ENCODE data around the gene CD82. TPM values are rescaled to one million over a fixed set of nuclear protein-coding genes. Genes with fewer than 3 reads are reported as not detected.
A peak's percentile ranks its signal among the peaks of the same experiment; 100 is the strongest.

Gene CD82
- total and polyA plus RNA-seq, 7 donors = 13.3 to 162 (median 25.9) TPM

DNA sequence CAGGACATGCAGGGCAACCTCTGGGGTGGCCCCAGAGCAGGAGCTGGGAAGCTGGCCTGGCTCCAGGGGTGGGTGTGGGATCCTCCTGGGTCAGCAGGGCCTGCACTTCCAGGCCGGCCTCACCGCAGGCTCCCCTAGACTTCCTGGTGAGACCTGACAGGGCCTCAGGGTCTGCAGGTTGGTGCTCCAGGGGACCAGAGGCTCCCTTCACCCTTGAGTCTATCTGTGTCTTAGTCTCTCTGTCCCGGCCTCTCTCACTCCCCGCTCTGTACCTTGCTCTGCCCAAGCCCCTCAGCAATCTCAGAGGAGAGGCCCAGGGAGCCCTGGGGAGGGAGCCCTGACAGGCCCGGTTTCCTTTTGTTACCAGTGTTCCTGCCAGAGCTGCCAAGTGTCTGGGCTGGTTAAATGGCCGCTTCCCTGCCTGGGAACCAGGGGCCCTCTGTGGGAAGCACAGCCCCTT lies 13.9 kb downstream of the CD82 start:
- H3K36me3 ChIP-seq (ENCODE audit: insufficient read depth in 1 of 2, low read depth in 1 of 2) = no peaks in the 10 kb centered on the region
- ATAC-seq = no peak
- no peak overlapping the region for H3K4me3 ChIP-seq
- no peaks in the 10 kb centered on the region for H3K27me3 ChIP-seq (ENCODE audit: insufficient read depth in 3 of 3, low read length in 2 of 3)
- peak in 1 of 2 donors; percentile 19 for DNase-seq
- H3K9me3 ChIP-seq = no peaks in the 10 kb centered on the region
- no peak overlapping the region for H3K27ac ChIP-seq
- 47 to 63% (median 49%) methylated on average over 4 to 6 of the region's 6 CpGs for WGBS, 3 donors
- H3K4me1 ChIP-seq = peaks cover 13% of the 10 kb centered on the region
- intact Hi-C loops (cut with DNase I) = no loop called here
- TF ChIP-seq, protein P1, sequence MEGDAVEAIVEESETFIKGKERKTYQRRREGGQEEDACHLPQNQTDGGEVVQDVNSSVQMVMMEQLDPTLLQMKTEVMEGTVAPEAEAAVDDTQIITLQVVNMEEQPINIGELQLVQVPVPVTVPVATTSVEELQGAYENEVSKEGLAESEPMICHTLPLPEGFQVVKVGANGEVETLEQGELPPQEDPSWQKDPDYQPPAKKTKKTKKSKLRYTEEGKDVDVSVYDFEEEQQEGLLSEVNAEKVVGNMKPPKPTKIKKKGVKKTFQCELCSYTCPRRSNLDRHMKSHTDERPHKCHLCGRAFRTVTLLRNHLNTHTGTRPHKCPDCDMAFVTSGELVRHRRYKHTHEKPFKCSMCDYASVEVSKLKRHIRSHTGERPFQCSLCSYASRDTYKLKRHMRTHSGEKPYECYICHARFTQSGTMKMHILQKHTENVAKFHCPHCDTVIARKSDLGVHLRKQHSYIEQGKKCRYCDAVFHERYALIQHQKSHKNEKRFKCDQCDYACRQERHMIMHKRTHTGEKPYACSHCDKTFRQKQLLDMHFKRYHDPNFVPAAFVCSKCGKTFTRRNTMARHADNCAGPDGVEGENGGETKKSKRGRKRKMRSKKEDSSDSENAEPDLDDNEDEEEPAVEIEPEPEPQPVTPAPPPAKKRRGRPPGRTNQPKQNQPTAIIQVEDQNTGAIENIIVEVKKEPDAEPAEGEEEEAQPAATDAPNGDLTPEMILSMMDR (IDR thresholded peaks at IDR 0.05) = no peak

DNA sequence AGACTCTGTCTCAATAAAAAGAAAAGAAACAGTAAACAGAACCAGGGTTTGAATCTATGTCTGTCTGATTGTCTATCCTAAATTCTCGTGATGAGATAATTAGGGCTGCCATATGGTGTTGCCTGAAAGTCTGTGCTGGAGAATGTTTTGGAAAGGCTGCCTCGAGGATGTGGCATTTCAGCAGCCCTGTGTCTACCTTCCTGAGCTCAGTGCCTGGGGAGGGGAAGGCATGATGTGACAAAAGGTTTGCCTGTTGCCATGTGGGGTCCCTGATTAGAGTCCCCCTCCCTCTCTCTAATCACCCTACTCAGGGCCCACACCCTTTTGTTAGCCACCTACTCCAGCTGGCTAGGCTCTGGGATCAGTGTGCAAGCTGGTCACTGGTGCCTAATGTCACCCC lies 15.2 kb downstream of the CD82 start:
- 76 to 86% (median 76%) methylated on average over 2 of the region's 2 CpGs for WGBS, 3 donors
- no peak overlapping the region for H3K27ac ChIP-seq
- ATAC-seq (no peak), DNase-seq (no peak)
- H3K4me3 ChIP-seq = no peak overlapping the region
- H3K36me3 ChIP-seq (ENCODE audit: insufficient read depth in 1 of 2, low read depth in 1 of 2) = no peaks in the 10 kb centered on the region
- TF ChIP-seq, protein P1 (IDR thresholded peaks at IDR 0.05) = no peak
- no peaks in the 10 kb centered on the region for H3K9me3 ChIP-seq
- intact Hi-C loops (cut with DNase I) = no loop called here
- H3K4me1 ChIP-seq = peaks cover 14% of the 10 kb centered on the region
- H3K27me3 ChIP-seq (ENCODE audit: insufficient read depth in 3 of 3, low read length in 2 of 3) = no peaks in the 10 kb centered on the region

DNA sequence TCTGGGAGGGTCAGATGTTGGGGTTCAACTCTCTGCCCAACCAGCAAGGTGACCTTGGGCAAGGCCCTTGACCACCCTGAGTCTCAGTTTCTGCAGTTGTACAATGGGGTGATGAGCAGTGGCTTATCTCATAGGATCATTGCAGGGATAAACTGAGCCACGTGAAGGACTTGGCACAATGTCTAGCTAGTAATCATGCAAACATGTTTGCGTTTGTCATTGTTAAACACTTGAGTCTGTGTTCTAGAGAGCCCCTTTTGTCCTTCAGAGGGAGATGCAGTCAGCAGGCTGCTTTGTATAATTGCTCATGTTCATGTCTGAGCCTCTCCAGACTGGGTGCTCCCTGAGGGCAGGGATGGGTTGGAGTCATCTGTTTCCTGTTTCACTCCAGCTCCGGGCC lies 15.8 kb downstream of the CD82 start:
- Histone ChIP-seq H3K36me3 (ENCODE audit: insufficient read depth in 1 of 2, low read depth in 1 of 2) (no peaks in the 10 kb centered on the region), H3K4me1 (peaks cover 14% of the 10 kb centered on the region), H3K9me3 (no peaks in the 10 kb centered on the region), H3K4me3 (no peak overlapping the region), H3K27me3 (ENCODE audit: insufficient read depth in 3 of 3, low read length in 2 of 3) (no peaks in the 10 kb centered on the region), H3K27ac (no peak overlapping the region)
- TF ChIP-seq, protein P1 (IDR thresholded peaks at IDR 0.05) = no peak
- DNase-seq = no peak
- ATAC-seq = no peak
- 72 to 80% (median 74%) methylated on average over 3 of the region's 3 CpGs for WGBS, 3 donors
- intact Hi-C loops (cut with DNase I) = no loop called here

GRCh38 chr11:44582641-44583352 lies 17.3 kb downstream of the CD82 start:
- H3K4me1 ChIP-seq = peaks cover 10% of the 10 kb centered on the region
- DNase-seq = no peak
- TF ChIP-seq, protein P1 (IDR thresholded peaks at IDR 0.05) = no peak

DNA sequence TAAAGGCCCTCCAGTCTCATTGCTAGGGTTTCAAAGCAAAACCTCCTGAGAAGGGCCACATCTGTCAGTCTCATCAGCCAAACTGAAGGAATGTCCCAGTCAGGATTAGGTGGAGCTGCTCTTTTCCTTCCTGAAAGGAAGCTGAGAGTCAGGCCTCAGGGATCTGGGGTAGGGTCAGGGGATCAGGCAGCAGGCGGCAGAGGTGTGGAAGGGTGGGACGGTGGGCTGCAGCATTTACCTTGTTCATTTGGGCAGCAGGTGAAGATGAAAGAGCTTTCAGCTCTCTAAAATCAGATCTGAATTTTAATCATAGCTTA lies 17.8 kb downstream of the CD82 start:
- H3K4me3 ChIP-seq = no peak overlapping the region
- no peak overlapping the region for H3K27ac ChIP-seq
- TF ChIP-seq, protein P1 (IDR thresholded peaks at IDR 0.05) = no peak
- H3K4me1 ChIP-seq = peaks cover 6% of the 10 kb centered on the region
- DNase-seq (no peak), ATAC-seq (no peak)
- WGBS, 3 donors = 73 to 85% (median 83%) methylated on average over 2 of the region's 2 CpGs
- no peaks in the 10 kb centered on the region for H3K27me3 ChIP-seq (ENCODE audit: insufficient read depth in 3 of 3, low read length in 2 of 3)
- intact Hi-C loops (cut with DNase I) = no loop called here
- no peaks in the 10 kb centered on the region for H3K9me3 ChIP-seq
- peaks cover 0 to 16% of the 10 kb centered on the region in 2 donors for H3K36me3 ChIP-seq (ENCODE audit: insufficient read depth in 1 of 2, low read depth in 1 of 2)

More at GRCh38 chr11:44582641-44583352, 17.3 kb downstream of the CD82 start:
- no peaks in the 10 kb centered on the region for H3K9me3 ChIP-seq
- H3K36me3 ChIP-seq (ENCODE audit: insufficient read depth in 1 of 2, low read depth in 1 of 2) = peaks cover 0 to 12% of the 10 kb centered on the region in 2 donors
- no peak overlapping the region for H3K27ac ChIP-seq
- no peak for ATAC-seq
- no peaks in the 10 kb centered on the region for H3K27me3 ChIP-seq (ENCODE audit: insufficient read depth in 3 of 3, low read length in 2 of 3)
- intact Hi-C loops (cut with DNase I) = no loop called here
- H3K4me3 ChIP-seq = no peak overlapping the region
- WGBS, 3 donors = 70 to 79% (median 76%) methylated on average over 3 of the region's 3 CpGs

Measured in psoas muscle (tissue), 8 donors.